DMS153 treated with DMSO at 0.1 percent for 48 hours (cell line): ENCODE data around the gene GOLGB1.

Experiments
- DNase-seq: peaks from one replicate; lab custom pipeline; 2025; ENCODE audit not compliant: unreplicated experiment; lab: John Stamatoyannopoulos, UW

GOLGB1 gene

DNA sequence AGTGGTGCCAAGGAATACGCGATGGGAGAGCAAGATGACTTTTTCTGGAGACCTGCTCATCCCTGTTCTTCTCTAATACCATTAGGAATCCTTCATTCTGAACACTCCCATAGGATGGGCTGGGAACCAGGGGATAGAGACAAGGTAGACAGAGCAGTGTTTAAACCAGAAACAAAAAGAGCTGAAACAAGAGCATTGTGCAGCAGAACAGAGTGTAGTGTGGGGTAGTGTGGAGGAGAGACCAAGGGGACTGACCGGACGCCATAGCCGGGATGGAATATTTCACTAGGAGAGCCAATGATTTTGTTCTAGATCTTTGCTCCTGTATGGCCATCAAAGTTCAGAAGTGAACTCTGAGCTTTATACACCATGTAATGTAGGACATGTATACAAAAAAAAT is 104.5 kb downstream of the GOLGB1 start:
- DNase-seq = no peak

DNA sequence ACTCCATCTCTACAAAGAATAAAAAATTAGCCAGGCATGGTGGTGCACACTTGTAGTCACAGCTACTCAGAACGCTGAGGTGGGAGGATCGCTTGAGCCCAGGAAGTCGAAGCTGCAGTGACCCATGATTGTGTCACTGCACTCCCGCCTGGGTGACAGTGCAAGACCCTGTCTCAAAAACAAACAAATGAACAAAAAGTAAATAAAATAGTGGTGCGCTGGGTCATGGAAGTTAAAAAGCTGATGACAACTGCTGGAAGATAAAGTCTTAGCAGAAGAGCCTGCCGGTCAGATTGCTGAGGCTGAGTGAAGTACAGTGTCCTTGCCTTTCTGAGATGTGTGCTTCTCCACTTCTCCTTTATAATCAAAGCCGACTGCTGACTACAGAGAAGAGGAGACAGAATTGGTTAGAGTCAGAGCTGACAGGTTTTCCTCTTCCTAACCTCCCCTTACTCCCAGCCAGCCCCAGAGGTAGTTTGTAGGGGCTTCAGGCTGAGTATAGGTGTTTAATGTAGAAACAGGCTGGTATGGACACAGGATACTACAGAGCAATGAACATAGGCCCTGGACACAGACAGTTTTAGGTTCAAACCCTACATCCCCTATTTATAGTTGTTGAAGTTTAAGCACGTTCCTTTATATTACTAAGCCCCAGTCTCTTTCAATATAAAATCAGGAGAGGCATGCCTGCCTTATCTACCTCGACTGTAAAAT is 106.8 kb downstream of the GOLGB1 start:
- no peak for DNase-seq

DNA sequence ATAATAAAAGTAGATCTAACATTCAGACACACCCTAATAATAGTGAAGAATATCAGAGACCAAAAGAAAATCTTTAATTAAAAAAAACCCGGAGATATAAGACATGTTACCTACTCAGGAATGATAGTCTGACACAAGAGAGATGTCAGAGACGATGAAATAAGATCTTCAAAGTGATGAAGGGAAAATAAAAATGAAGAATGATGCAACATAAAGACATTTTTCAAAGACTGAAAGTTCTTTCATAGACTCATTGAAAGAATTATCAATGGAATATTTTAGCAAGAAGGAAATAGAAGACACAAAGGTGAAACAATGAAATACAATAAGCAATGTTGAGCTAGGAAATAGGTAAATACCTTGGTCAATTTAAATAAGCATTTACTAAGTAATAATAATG is 108.4 kb downstream of the GOLGB1 start:
- no peak for DNase-seq

DNA sequence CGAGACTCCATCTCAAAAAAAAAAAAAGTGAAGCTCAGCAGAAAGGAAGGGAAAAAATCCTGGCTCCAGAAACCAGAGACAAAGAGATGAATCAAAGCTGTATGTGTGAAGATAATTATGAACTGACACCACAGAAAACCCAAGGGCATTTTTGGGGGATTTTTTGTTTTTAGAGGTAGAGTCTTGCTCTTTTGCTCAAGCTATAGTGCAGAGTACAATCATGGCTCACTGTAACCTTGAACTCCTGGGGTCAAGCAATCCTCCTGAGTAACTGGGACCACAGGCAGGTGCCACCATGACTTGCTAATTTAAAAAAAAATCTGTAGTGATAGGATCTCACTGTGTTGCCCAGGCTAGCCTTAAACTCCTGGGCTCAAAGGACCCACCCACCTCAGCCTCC is 111.6 kb downstream of the GOLGB1 start:
- no peak for DNase-seq

DNA sequence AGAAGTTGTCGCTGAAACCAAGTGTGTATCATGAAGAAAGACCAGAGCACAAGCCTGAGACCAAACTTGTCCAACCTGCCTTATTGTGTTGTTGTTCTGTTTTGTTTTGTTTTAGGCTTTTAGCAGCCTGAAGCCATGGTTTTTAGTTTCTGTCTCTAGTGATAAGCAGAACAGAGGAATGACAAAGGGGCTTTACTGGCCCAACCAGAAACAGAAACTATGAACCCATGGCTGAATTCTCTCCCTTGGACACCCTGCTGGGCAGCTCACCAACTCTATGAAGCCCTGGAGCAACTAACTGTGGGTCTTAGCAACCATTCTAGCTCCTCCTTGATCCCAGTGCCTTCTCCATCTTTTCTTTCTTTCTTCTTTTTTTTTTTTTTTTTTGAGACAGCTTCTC is 119.2 kb downstream of the GOLGB1 start:
- no peak for DNase-seq

DNA sequence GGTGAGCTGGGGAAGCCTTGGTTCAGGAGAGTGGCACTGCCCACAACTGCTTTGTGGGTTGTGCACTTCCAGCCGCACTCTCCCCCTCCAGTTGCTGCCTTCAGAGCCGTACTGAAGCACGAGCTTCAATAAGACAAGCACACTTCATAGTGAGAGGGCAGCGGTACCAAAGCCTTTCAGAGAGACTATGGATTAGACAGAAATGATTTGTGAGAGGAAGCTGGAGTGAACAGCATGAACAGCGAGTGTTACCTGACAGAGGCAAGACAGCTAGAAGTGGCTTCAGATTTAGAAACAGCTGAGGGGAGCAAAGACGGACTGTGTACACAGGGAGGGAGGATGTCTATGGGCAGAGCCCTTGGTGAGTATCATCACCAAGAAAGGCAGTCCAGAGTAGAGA is 119.9 kb downstream of the GOLGB1 start:
- DNase-seq = no peak

DNA sequence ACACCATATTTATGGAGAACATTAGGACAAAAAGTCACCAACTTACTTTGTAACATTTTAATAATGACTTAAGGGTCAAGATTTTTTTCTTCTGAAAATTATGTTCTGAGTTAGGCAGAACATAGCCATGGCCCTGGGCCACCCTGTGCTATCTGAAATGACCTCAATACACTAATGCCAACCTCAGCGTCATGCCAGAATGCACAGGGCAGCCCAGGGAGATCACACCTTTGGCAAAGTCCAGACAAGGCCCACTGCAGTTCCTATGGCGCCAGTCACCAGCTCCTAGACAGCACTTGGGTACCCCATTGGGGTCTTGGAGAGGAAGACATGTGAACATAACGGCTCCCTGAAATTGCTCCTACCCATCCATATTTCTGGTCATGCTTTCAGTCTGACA is 121.9 kb downstream of the GOLGB1 start:
- DNase-seq = no peak

DNA sequence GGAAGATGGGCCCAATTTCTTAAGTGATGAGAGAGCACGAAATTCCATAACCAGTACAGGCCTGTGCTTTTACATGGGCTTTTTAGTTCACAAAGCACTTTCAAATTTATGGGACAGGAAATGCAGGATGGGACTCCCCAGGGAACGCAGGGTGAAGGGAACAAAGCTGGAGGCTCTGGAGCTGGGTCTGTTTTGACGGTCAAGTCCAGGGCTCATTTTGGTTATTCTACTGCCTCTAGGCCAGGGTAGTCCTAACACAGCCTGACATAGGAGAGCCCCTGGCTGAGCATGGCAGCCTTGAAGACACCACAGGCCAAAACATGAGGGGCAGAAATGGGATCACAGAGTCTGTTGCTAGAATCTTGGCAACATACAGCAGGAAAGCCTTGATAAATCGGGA is 122.3 kb downstream of the GOLGB1 start:
- DNase-seq = no peak

DNA sequence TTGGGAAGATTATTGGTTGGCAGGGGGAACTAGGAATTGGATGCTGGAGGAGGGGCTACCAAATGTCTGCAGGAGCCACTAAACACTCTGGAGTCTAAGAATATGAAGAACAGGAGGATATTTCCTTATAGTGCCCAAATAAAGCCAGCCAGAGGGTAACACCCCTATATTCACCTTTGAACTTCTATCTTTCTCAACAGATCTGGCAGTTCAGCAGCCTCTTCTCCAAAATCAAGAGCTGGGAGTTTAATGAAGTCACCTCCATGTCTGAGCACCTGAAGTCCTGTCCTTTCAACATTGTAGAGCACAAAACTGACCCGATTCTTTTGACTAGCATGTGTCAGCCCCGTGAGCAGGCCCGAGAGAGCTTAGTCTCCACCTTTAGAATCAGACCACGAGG is 123.0 kb downstream of the GOLGB1 start:
- no peak for DNase-seq

DNA sequence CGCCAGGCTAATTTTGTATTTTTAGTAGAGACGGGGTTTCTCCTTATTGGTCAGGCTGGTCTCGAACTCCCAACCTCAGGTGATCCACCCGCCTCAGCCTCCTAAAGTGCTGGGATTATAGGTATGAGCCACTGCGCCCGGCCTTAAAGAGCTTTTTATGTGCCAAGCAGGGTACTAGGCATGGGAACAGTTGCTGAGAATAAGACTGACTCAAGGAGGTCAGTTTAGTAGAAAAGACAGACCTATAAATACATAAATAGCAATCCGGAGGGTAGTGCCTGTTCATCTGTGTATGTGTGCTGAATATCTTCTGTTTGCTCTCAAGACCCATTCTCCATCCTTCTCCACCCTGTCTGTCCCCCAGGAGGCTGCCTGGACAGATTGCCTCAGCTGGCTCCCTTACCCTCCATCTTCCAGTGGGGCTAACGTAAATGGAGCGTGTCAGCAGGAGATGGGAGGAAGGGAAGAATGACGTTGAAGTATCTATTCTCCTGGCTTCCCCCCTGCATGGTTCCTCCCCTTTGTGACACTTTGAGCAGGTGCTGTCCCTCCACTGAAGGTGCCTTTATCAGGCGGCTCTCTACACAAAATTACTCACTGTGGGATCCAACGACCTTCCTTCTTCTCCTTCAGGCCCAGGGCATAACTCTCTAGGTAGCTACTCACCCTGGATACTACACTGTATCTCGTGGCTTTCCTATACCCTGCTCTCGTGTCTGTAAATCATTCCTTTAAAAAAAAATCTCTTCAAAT is 125.2 kb downstream of the GOLGB1 start:
- no peak for DNase-seq

DNA sequence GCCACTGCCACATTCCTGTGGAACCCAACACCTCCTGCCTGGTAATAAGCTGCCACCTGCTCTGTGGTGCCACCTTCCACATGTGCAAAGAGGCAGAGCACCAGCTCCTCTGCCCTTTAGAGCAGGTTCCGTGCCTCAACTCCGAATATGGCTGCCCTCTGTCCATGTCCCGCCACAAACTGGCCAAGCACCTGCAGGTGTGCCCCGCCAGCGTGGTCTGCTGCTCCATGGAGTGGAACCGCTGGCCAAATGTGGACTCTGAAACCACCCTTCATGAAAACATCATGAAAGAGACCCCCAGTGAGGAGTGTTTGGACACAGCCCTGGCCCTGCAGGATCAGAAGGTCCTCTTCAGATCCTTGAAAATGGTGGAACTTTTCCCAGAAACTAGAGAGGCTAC is 128.1 kb downstream of the GOLGB1 start:
- no peak for DNase-seq

DNA sequence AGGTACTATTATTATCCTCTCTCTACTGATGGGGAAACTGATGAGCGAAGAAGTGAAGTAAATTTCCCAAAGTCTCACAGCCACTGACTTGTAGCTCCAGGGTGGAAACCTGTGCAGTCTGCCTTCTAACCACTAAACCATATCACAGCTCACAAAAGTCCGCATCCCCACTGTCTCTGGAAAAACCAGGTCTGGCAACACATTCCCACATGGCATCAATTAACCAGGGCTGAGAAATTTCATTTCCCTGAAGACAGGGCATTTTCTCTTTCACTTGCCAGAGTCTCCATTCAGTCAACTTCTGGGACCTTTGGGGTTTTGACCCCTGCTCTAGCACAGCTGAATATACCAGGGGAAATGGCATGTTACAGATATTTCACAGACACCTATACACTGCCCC is 129.8 kb downstream of the GOLGB1 start:
- no peak for DNase-seq
